ENCODE measurements around the gene ZNF839.
"Not testable (repeated sequence)": the region's sequence is repeated elsewhere in the genome, so short reads cannot be mapped to it uniquely, and the experiment has no call there.

ZNF839 gene

DNA sequence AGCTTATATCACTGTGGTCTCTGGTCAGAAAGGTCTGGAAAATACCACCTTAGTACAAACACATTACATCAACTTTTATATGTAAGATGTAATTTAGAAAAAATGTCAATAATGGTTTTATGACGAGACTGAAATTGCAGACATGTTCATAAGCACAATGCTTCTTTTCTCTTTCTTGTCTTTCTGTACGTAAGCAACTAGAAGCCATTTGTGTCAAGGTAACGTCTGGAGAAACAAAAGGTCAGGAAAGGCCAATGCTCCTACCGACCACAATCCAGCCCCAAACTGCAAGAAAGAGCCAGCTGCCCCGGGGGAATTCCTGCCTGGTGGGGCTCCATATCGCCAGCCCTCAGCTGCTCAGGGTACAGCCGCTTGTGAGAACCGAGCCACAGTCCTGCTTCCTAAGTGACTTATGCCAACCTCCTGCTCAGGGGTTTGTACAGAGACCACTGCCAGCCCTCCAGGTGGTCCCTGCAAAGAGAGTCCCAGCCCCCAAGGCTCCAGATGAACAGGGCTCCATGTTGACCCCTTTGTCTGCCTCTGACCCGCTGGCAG, 6.3 kb downstream of the ZNF839 start:
- H3K4me1 ChIP-seq (ENCODE audit: insufficient read depth, low read length): no peaks in the 10 kb centered on the region
- H3K9me3 ChIP-seq (ENCODE audit: insufficient read depth, low read depth, low read length): no peaks in the 10 kb centered on the region
- no peaks in the 10 kb centered on the region for H3K27me3 ChIP-seq (ENCODE audit: insufficient read depth, low read length)
- H3K36me3 ChIP-seq (ENCODE audit: insufficient read depth, low read length): peaks cover 3% of the 10 kb centered on the region; the same call in 1 of the 2 replicates
- H3K27ac ChIP-seq (ENCODE audit: low read depth, low read length): no peak overlapping the region
- H3K9ac ChIP-seq (ENCODE audit: low read depth, low read length): no peak overlapping the region
- 87% methylated on average over 9 of the region's 9 CpGs for WGBS
- no peak overlapping the region for H3K4me3 ChIP-seq (ENCODE audit: low read length)

DNA sequence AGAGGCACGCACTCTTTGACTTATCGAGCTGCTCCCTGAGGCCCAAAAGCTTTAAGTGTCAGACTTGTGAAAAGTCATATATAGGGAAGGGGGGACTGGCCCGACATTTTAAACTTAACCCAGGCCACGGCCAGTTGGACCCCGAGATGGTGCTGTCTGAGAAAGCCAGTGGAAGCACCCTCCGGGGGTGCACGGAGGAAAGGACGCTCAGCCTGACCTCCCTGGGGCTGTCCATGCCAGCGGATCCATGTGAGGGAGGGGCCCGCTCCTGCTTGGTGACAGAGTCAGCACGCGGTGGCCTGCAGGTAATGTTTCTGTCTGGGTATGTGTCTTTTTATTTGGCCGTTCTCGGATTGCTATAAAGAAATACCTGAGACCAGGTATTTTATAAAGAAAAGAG, 7.0 kb downstream of the ZNF839 start:
- Histone ChIP-seq H3K4me3 (ENCODE audit: low read length) (no peak overlapping the region), H3K9me3 (ENCODE audit: insufficient read depth, low read depth, low read length) (no peaks in the 10 kb centered on the region), H3K27ac (ENCODE audit: low read depth, low read length) (no peak overlapping the region), H3K9ac (ENCODE audit: low read depth, low read length) (no peak overlapping the region), H3K27me3 (ENCODE audit: insufficient read depth, low read length) (no peaks in the 10 kb centered on the region), H3K4me1 (ENCODE audit: insufficient read depth, low read length) (no peaks in the 10 kb centered on the region), H3K36me3 (ENCODE audit: insufficient read depth, low read length) (peaks cover 3% of the 10 kb centered on the region; the same call in 1 of the 2 replicates)
- WGBS: 95% methylated on average over 14 of the region's 14 CpGs

DNA sequence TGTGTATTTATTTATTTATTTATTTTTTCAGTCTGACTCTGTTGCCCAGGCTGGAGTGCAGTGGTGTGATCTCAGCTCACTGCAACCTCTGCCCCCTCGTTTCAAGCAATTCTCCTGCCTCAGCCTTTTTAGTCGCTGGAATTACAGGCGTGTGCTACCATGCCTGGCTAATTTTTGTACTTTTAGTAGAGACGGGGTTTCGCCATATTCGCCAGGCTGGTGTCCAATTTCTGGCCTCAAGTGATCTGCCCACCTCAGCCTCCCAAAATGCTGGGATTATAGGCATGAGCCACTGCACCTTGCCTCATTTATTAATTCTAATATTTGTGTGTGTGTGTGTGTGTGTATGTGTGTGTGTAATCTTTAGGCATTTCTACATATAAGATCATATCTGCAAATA, 9.8 kb downstream of the ZNF839 start:
- H3K9me3 ChIP-seq (ENCODE audit: insufficient read depth, low read depth, low read length); H3K4me1 ChIP-seq (ENCODE audit: insufficient read depth, low read length); H3K9ac ChIP-seq (ENCODE audit: low read depth, low read length); H3K4me3 ChIP-seq (ENCODE audit: low read length); H3K36me3 ChIP-seq (ENCODE audit: insufficient read depth, low read length); H3K27me3 ChIP-seq (ENCODE audit: insufficient read depth, low read length); H3K27ac ChIP-seq (ENCODE audit: low read depth, low read length): not testable (repeated sequence)
- WGBS: 96% methylated on average over 6 of the region's 6 CpGs

DNA sequence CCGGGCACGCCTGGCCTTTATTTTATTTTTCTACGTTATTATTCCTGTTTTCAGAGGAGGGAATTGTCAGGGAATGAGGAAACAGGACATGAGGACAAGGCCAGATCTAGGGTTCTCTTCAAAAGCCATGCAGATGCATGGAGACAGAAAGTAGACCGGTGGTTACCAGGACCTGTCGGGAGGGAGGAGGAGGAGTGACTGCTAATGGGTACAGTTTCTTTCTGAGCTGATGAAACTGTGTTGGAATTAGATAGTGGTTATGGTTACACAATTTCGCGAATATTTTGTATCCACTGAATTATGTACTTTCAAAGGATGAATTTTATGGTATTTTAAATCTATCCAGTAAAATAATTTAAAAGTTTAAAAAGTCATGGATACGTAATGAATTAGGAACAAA, 11.3 kb downstream of the ZNF839 start:
- no peaks in the 10 kb centered on the region for H3K4me1 ChIP-seq (ENCODE audit: insufficient read depth, low read length)
- H3K36me3 ChIP-seq (ENCODE audit: insufficient read depth, low read length): peaks cover 19% of the 10 kb centered on the region
- 95% methylated on average over 5 of the region's 8 CpGs for WGBS
- H3K27me3 ChIP-seq (ENCODE audit: insufficient read depth, low read length): no peaks in the 10 kb centered on the region
- no peak overlapping the region for H3K4me3 ChIP-seq (ENCODE audit: low read length)
- H3K27ac ChIP-seq (ENCODE audit: low read depth, low read length): no peak overlapping the region
- no peak overlapping the region for H3K9ac ChIP-seq (ENCODE audit: low read depth, low read length)
- no peaks in the 10 kb centered on the region for H3K9me3 ChIP-seq (ENCODE audit: insufficient read depth, low read depth, low read length)

DNA sequence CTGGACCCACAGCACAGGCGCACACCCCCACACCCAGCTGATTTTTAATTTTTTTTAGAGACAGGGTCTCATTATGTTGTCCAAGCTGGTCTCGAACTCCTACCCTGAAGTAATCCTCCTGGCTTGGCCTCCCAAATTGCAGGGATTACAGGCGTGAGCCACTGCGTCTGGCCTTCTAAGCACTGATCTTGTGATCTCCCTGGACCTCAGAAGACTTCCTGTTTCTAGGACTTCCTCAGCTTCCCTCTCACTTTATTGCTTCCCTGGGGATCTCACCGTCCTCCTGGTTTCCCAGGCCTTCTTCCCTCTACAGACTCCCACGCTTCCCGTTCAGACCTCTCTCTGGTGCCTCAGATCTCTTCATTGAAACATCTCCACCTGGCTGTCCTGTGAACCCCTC, 13.8 kb downstream of the ZNF839 start:
- H3K9ac ChIP-seq (ENCODE audit: low read depth, low read length): no peak overlapping the region
- H3K27ac ChIP-seq (ENCODE audit: low read depth, low read length): no peak overlapping the region
- peaks cover 35% of the 10 kb centered on the region for H3K36me3 ChIP-seq (ENCODE audit: insufficient read depth, low read length)
- no peak overlapping the region for H3K4me3 ChIP-seq (ENCODE audit: low read length)
- no peaks in the 10 kb centered on the region for H3K27me3 ChIP-seq (ENCODE audit: insufficient read depth, low read length)
- H3K4me1 ChIP-seq (ENCODE audit: insufficient read depth, low read length): no peaks in the 10 kb centered on the region
- H3K9me3 ChIP-seq (ENCODE audit: insufficient read depth, low read depth, low read length): no peaks in the 10 kb centered on the region
- 92% methylated on average over 7 of the region's 7 CpGs for WGBS

DNA sequence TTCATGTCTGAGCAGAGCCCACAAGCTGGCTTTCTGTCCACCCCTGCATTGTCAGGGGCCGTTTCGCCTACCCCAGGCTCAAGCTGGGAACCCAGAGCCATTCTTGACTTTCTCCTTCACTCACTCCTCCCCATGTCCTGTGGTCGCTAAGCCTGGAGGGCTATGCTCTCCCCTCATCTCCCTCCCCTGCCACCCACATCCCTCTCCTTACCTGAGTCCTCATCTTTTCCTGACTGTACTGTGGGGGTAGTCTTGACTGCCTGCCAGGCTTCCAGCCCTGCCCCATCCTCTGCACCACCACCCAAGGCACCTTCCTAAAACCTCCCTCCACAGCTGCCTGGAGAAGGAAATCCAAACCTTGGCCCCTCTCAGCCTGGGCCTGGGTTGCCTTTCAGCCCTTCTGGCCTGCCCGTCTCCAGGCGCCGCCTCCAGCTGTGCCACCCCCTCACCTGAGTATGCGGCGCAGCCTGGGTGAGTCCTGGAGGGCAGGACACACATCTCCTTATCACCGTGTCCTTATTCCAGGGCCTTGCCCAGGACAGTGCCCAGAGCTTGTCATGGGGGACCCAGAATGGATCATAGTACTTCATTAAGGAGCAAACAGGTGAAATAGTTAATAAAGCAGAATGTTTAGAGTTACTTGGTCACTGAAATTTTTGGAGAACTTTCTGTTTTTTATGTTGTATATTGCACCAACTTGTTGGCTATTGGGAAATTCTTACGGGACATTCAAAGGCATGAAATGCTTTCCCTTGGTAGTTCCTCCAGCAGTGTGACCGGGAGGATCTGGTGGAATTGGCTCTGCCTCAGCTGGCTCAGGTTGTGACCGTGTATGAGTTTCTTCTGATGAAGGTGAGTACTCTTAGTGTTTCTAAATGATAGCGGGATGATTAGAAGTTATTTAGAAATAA, 14.5 kb downstream of the ZNF839 start:
- no peaks in the 10 kb centered on the region for H3K4me1 ChIP-seq (ENCODE audit: insufficient read depth, low read length)
- H3K9me3 ChIP-seq (ENCODE audit: insufficient read depth, low read depth, low read length): no peaks in the 10 kb centered on the region
- H3K36me3 ChIP-seq (ENCODE audit: insufficient read depth, low read length): peaks cover 39% of the 10 kb centered on the region
- no peak overlapping the region for H3K4me3 ChIP-seq (ENCODE audit: low read length)
- H3K27me3 ChIP-seq (ENCODE audit: insufficient read depth, low read length): no peaks in the 10 kb centered on the region
- H3K9ac ChIP-seq (ENCODE audit: low read depth, low read length): no peak overlapping the region
- WGBS: 96% methylated on average over 12 of the region's 13 CpGs
- H3K27ac ChIP-seq (ENCODE audit: low read depth, low read length): no peak overlapping the region

DNA sequence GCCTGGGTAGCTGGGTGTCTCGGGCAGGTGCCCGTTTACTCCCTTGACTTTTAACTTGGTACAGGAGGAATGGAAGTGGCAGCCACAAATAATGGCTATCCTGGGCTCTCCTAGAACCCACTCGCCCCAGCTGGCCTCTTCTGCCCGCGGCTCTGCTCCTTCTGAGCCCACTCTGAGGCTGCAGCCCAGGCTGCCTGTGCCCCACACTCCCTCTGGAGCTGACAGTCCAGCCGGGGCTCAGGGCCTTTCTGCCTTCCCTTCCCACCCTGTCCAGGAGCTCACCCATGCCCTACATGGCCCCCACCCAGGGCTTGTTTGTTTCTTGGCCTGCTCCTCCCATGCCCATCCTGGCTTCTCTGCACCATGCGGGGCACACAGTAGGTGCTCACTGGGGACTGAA, 15.6 kb downstream of the ZNF839 start:
- 93% methylated on average over 7 of the region's 7 CpGs for WGBS
- Histone ChIP-seq H3K36me3 (ENCODE audit: insufficient read depth, low read length) (peaks cover 41% of the 10 kb centered on the region), H3K9ac (ENCODE audit: low read depth, low read length) (no peak overlapping the region), H3K27ac (ENCODE audit: low read depth, low read length) (no peak overlapping the region), H3K9me3 (ENCODE audit: insufficient read depth, low read depth, low read length) (no peaks in the 10 kb centered on the region), H3K27me3 (ENCODE audit: insufficient read depth, low read length) (no peaks in the 10 kb centered on the region), H3K4me3 (ENCODE audit: low read length) (no peak overlapping the region), H3K4me1 (ENCODE audit: insufficient read depth, low read length) (no peaks in the 10 kb centered on the region)

DNA sequence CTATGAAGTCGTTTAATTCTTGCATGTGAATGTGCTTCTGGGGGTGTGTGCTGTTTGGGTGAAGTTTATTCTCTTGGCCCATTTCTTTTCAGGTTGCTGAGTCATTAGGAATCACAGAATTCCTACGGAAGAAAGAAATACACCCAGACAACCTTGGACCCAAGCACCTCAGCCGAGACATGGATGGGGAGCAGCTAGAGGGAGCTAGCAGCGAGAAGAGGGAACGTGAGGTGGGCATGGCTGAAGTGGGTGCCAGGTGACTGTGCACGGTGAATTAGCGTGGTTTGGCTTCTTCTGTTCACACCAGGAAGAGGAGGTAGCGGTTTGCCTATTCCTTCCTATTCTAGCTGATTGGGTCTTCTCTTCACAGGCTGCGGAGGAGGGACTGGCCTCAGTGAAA, 19.2 kb downstream of the ZNF839 start:
- Histone ChIP-seq H3K27ac (ENCODE audit: low read depth, low read length) (peak overlapping the region; percentile 18; the same call in 1 of the 2 replicates), H3K27me3 (ENCODE audit: insufficient read depth, low read length) (no peaks in the 10 kb centered on the region), H3K4me3 (ENCODE audit: low read length) (no peak overlapping the region), H3K9me3 (ENCODE audit: insufficient read depth, low read depth, low read length) (no peaks in the 10 kb centered on the region), H3K9ac (ENCODE audit: low read depth, low read length) (no peak overlapping the region), H3K4me1 (ENCODE audit: insufficient read depth, low read length) (no peaks in the 10 kb centered on the region), H3K36me3 (ENCODE audit: insufficient read depth, low read length) (peaks cover 62% of the 10 kb centered on the region)
- 89% methylated on average over 9 of the region's 9 CpGs for WGBS

DNA sequence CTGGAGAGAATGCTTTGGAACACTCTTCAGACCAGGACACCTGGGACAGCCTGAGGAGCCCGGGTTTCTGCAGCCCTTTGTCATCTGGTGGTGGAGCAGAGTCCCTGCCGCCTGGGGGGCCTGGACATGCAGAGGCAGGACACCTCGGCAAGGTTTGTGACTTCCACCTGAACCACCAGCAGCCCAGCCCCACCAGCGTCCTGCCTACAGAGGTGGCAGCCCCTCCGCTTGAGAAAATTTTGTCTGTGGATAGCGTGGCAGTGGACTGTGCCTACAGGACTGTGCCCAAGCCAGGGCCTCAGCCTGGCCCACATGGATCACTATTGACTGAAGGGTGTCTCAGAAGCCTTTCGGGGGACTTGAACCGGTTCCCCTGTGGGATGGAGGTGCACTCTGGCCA, 22.0 kb downstream of the ZNF839 start:
- no peaks in the 10 kb centered on the region for H3K9me3 ChIP-seq (ENCODE audit: insufficient read depth, low read depth, low read length)
- H3K27ac ChIP-seq (ENCODE audit: low read depth, low read length): no peak overlapping the region
- no peaks in the 10 kb centered on the region for H3K27me3 ChIP-seq (ENCODE audit: insufficient read depth, low read length)
- no peak overlapping the region for H3K9ac ChIP-seq (ENCODE audit: low read depth, low read length)
- H3K4me3 ChIP-seq (ENCODE audit: low read length): no peak overlapping the region
- H3K36me3 ChIP-seq (ENCODE audit: insufficient read depth, low read length): peaks cover 65% of the 10 kb centered on the region
- WGBS: 93% methylated on average over 8 of the region's 8 CpGs
- H3K4me1 ChIP-seq (ENCODE audit: insufficient read depth, low read length): no peaks in the 10 kb centered on the region

DNA sequence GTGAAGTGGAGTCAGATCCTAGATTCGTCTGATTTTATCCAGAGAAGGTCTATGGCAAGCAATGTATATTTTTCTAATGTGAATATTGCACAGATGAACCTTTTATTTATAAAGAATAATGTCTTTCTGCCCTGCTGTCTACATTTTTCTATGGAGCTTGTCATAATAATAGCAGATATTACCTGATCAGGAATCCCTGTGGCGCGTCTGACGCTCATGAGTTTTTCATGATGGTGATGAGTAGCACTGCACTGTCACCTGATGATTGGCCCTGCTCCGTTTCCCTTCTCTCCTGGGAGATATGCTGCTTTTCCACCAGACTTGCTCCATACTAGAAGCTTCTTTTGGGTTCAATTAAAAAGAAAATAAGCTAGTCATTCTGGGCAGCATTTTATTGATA, 22.7 kb downstream of the ZNF839 start:
- Histone ChIP-seq H3K4me1 (ENCODE audit: insufficient read depth, low read length) (no peaks in the 10 kb centered on the region), H3K36me3 (ENCODE audit: insufficient read depth, low read length) (peaks cover 67% of the 10 kb centered on the region), H3K9me3 (ENCODE audit: insufficient read depth, low read depth, low read length) (no peaks in the 10 kb centered on the region), H3K9ac (ENCODE audit: low read depth, low read length) (no peak overlapping the region), H3K27ac (ENCODE audit: low read depth, low read length) (no peak overlapping the region), H3K27me3 (ENCODE audit: insufficient read depth, low read length) (no peaks in the 10 kb centered on the region), H3K4me3 (ENCODE audit: low read length) (no peak overlapping the region)
- WGBS: 93% methylated on average over 4 of the region's 5 CpGs

DNA sequence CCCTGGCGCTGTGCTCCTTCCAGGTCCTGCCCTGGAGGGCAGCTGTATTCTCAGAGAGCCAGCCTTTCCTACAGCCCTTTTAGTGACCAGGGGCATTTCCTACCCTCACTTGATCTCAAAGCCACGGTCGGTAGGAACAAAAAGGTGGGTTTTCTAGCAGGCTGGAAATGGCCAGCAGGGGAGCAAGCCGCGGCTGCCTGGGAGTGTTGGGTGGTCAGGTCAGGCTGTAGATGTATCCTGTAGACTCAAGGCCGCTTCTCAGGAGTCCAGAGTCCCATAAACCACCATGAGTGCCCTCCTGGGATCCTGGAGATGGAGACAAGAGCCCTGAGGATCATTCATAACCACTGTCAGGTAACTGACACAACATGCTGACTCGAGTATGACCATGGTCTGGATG, 24.5 kb downstream of the ZNF839 start:
- Histone ChIP-seq H3K4me3 (ENCODE audit: low read length) (no peak overlapping the region), H3K27me3 (ENCODE audit: insufficient read depth, low read length) (no peaks in the 10 kb centered on the region), H3K36me3 (ENCODE audit: insufficient read depth, low read length) (peaks cover 73% of the 10 kb centered on the region), H3K27ac (ENCODE audit: low read depth, low read length) (no peak overlapping the region), H3K9me3 (ENCODE audit: insufficient read depth, low read depth, low read length) (no peaks in the 10 kb centered on the region), H3K4me1 (ENCODE audit: insufficient read depth, low read length) (no peaks in the 10 kb centered on the region), H3K9ac (ENCODE audit: low read depth, low read length) (no peak overlapping the region)
- WGBS: 95% methylated on average over 7 of the region's 7 CpGs
